Astrocyte of the hippocampus (primary cell): Measurements from ENCODE around the gene GPR61.

Experiments
- DNase-seq: peaks from one replicate; pipeline ENCODE4 v3.0.0; 2011; ENCODE audit warnings: low read depth, low spot score

Gene GPR61

GRCh38 chr1:109509176-109510134 lies 30.2 kb upstream of the GPR61 start, which contains the start of gene AMIGO1:
TSS of gene AMIGO1 (minus strand) at chr1:109509727. CDS start at chr1:109508912, 815 bp downstream.
- peak; percentile 75 for DNase-seq

GRCh38 chr1:109513110-109513710 lies 26.5 kb upstream of the GPR61 start:
- no peak for DNase-seq

GRCh38 chr1:109514846-109515245 lies 24.8 kb upstream of the GPR61 start:
- no peak for DNase-seq

- peak; percentile 32 for DNase-seq
Observed at GRCh38 chr1:109516872-109517271, 22.8 kb upstream of the GPR61 start.

- DNase-seq = no peak
Observed at GRCh38 chr1:109517337-109517736, 22.3 kb upstream of the GPR61 start.

- no peak for DNase-seq
Observed at GRCh38 chr1:109521002-109521951, 18.4 kb upstream of the GPR61 start.

GRCh38 chr1:109522026-109522425 lies 17.6 kb upstream of the GPR61 start:
- no peak for DNase-seq

- DNase-seq = no peak
Observed at GRCh38 chr1:109523706-109524105, 16.0 kb upstream of the GPR61 start.

- DNase-seq = no peak
Observed at GRCh38 chr1:109527098-109527811, 12.4 kb upstream of the GPR61 start.

GRCh38 chr1:109527846-109528695 lies 11.6 kb upstream of the GPR61 start:
- DNase-seq = no peak

GRCh38 chr1:109528712-109529111 lies 11.0 kb upstream of the GPR61 start:
- DNase-seq = no peak

- no peak for DNase-seq
Observed at GRCh38 chr1:109529881-109530456, 9.7 kb upstream of the GPR61 start.

- DNase-seq = no peak
Observed at GRCh38 chr1:109530457-109531087, 9.1 kb upstream of the GPR61 start.

GRCh38 chr1:109531380-109531779 lies 8.3 kb upstream of the GPR61 start:
- DNase-seq = no peak

GRCh38 chr1:109531826-109532364 lies 7.8 kb upstream of the GPR61 start:
- DNase-seq = no peak

- peak; percentile 87 for DNase-seq
Observed at GRCh38 chr1:109532365-109533136, 7.1 kb upstream of the GPR61 start.

- DNase-seq = no peak
Observed at GRCh38 chr1:109534307-109534858, 5.3 kb upstream of the GPR61 start.

GRCh38 chr1:109535481-109535880 lies 4.2 kb upstream of the GPR61 start:
- no peak for DNase-seq
